Muscle layer of colon (tissue), 2 donors: ENCODE measurements around the gene EFS.

Experiments used
- H3K27ac ChIP-seq: one replicate; pipeline ENCODE4 v1.7.0; 2013; ENCODE audit warnings: low read depth, mild to moderate bottlenecking, low read length, moderate library complexity
- H3K27me3 ChIP-seq, 2 donors: one replicate each; pipeline ENCODE4 v1.7.0; 2013; ENCODE audit warnings: low read length in 2 of 2, mild to moderate bottlenecking in 2 of 2; ENCODE audit not compliant: insufficient read depth in 2 of 2, control insufficient read depth in 1 of 2
- H3K36me3 ChIP-seq: one replicate; pipeline ENCODE4 v1.7.0; 2013; ENCODE audit warnings: mild to moderate bottlenecking, low read length; ENCODE audit not compliant: insufficient read depth
- H3K4me1 ChIP-seq: one replicate; pipeline ENCODE4 v1.7.0; 2013; ENCODE audit warnings: mild to moderate bottlenecking, low read length; ENCODE audit not compliant: insufficient read depth
- H3K4me3 ChIP-seq, 2 donors: one replicate each; pipeline ENCODE4 v1.7.0; 2013; ENCODE audit warnings: low read length in 2 of 2, low read depth in 1 of 2, mild to moderate bottlenecking in 1 of 2, moderate library complexity in 1 of 2
- H3K9ac ChIP-seq: one replicate; pipeline ENCODE4 v1.7.0; 2013; ENCODE audit warnings: low read length
- H3K9me3 ChIP-seq: one replicate; pipeline ENCODE4 v1.7.0; 2013; ENCODE audit warnings: mild to moderate bottlenecking, low read length
- donor health status: abdominal sarcoma.
- donor health status: Adenocarcinoma of cecum.

The EFS gene

GRCh38 chr14:23361763-23362162 is 3.2 kb downstream of the EFS start:
- no peak overlapping the region for H3K27ac ChIP-seq
- H3K27me3 ChIP-seq = peaks cover 0 to 4% of the 10 kb centered on the region in 2 donors
- H3K9ac ChIP-seq = no peak overlapping the region

GRCh38 chr14:23361320-23361719 is 3.7 kb downstream of the EFS start:
- Histone ChIP-seq H3K36me3 (peaks cover 13% of the 10 kb centered on the region), H3K4me3 (no peak overlapping the region), H3K4me1 (peaks cover 35% of the 10 kb centered on the region), H3K9me3 (no peaks in the 10 kb centered on the region), H3K27ac (no peak overlapping the region), H3K27me3 (peaks cover 0 to 4% of the 10 kb centered on the region in 2 donors), H3K9ac (no peak overlapping the region)

More at GRCh38 chr14:23361763-23362162, 3.2 kb downstream of the EFS start:
- Histone ChIP-seq H3K4me1 (peaks cover 37% of the 10 kb centered on the region), H3K9me3 (no peaks in the 10 kb centered on the region), H3K4me3 (no peak overlapping the region), H3K36me3 (peaks cover 11% of the 10 kb centered on the region)

GRCh38 chr14:23360496-23360895 is 4.5 kb downstream of the EFS start:
- H3K27ac ChIP-seq = peak overlapping the region; percentile 23
- H3K36me3 ChIP-seq = peaks cover 17% of the 10 kb centered on the region
- H3K4me1 ChIP-seq = peaks cover 35% of the 10 kb centered on the region
- no peaks in the 10 kb centered on the region for H3K9me3 ChIP-seq
- no peak overlapping the region for H3K9ac ChIP-seq
- H3K27me3 ChIP-seq = no peaks in the 10 kb centered on the region
- H3K4me3 ChIP-seq = no peak overlapping the region

GRCh38 chr14:23359722-23360447 is 5.1 kb downstream of the EFS start:
- H3K36me3 ChIP-seq = peaks cover 17% of the 10 kb centered on the region
- no peak overlapping the region for H3K27ac ChIP-seq
- H3K4me3 ChIP-seq = no peak overlapping the region
- H3K27me3 ChIP-seq = no peaks in the 10 kb centered on the region
- no peaks in the 10 kb centered on the region for H3K9me3 ChIP-seq
- no peak overlapping the region for H3K9ac ChIP-seq
- peaks cover 35% of the 10 kb centered on the region for H3K4me1 ChIP-seq

- no peaks in the 10 kb centered on the region for H3K9me3 ChIP-seq
- H3K4me3 ChIP-seq = no peak overlapping the region
- peaks cover 30% of the 10 kb centered on the region for H3K4me1 ChIP-seq
- no peaks in the 10 kb centered on the region for H3K27me3 ChIP-seq
- no peak overlapping the region for H3K27ac ChIP-seq
- H3K36me3 ChIP-seq = peaks cover 17% of the 10 kb centered on the region
- H3K9ac ChIP-seq = no peak overlapping the region
Observed at GRCh38 chr14:23359167-23359626, 5.8 kb downstream of the EFS start.

GRCh38 chr14:23358553-23359166 is 6.3 kb downstream of the EFS start:
- H3K4me3 ChIP-seq = no peak overlapping the region
- H3K4me1 ChIP-seq = peaks cover 25% of the 10 kb centered on the region
- no peak overlapping the region for H3K9ac ChIP-seq
- H3K36me3 ChIP-seq = peaks cover 17% of the 10 kb centered on the region
- H3K27ac ChIP-seq = no peak overlapping the region
- no peaks in the 10 kb centered on the region for H3K27me3 ChIP-seq
- H3K9me3 ChIP-seq = no peaks in the 10 kb centered on the region

GRCh38 chr14:23358042-23358441 is 6.9 kb downstream of the EFS start:
- no peak overlapping the region for H3K4me3 ChIP-seq
- H3K4me1 ChIP-seq = peaks cover 22% of the 10 kb centered on the region
- no peaks in the 10 kb centered on the region for H3K9me3 ChIP-seq
- H3K9ac ChIP-seq = no peak overlapping the region
- H3K27me3 ChIP-seq = no peaks in the 10 kb centered on the region
- no peak overlapping the region for H3K27ac ChIP-seq
- H3K36me3 ChIP-seq = peaks cover 17% of the 10 kb centered on the region

- H3K27ac ChIP-seq = no peak overlapping the region
- H3K4me1 ChIP-seq = peaks cover 22% of the 10 kb centered on the region
- no peak overlapping the region for H3K4me3 ChIP-seq
- peaks cover 17% of the 10 kb centered on the region for H3K36me3 ChIP-seq
- H3K9ac ChIP-seq = no peak overlapping the region
- no peaks in the 10 kb centered on the region for H3K9me3 ChIP-seq
- no peaks in the 10 kb centered on the region for H3K27me3 ChIP-seq
Observed at GRCh38 chr14:23357261-23357660, 7.7 kb downstream of the EFS start.

- Histone ChIP-seq H3K27ac (no peak overlapping the region), H3K9me3 (no peaks in the 10 kb centered on the region), H3K9ac (no peak overlapping the region), H3K27me3 (no peaks in the 10 kb centered on the region), H3K4me3 (no peak overlapping the region), H3K36me3 (peaks cover 17% of the 10 kb centered on the region), H3K4me1 (peaks cover 19% of the 10 kb centered on the region)
Observed at GRCh38 chr14:23356662-23357061, 8.3 kb downstream of the EFS start.

- Histone ChIP-seq H3K27ac (no peak overlapping the region), H3K36me3 (peaks cover 17% of the 10 kb centered on the region), H3K9me3 (no peaks in the 10 kb centered on the region), H3K4me1 (peaks cover 17% of the 10 kb centered on the region), H3K27me3 (no peaks in the 10 kb centered on the region), H3K9ac (no peak overlapping the region), H3K4me3 (no peak overlapping the region)
Observed at GRCh38 chr14:23355871-23356435, 9.0 kb downstream of the EFS start.

GRCh38 chr14:23354990-23355389 is 10.0 kb downstream of the EFS start:
- Histone ChIP-seq H3K27me3 (no peaks in the 10 kb centered on the region), H3K4me3 (no peak overlapping the region), H3K9me3 (no peaks in the 10 kb centered on the region), H3K9ac (no peak overlapping the region), H3K36me3 (peaks cover 11% of the 10 kb centered on the region), H3K27ac (no peak overlapping the region), H3K4me1 (peaks cover 12% of the 10 kb centered on the region)
